Muscle layer of duodenum (tissue), 2 donors: ENCODE results near the gene VAT1.
A peak's percentile ranks its signal among the peaks of the same experiment; 100 is the strongest.
"Not testable (repeated sequence)": the region's sequence is repeated elsewhere in the genome, so short reads cannot be mapped to it uniquely, and the experiment has no call there.

Experiments used
- H3K27ac ChIP-seq: one replicate; pipeline ENCODE4 v1.7.0; 2013; ENCODE audit warnings: mild to moderate bottlenecking, low read length
- H3K27me3 ChIP-seq: one replicate; pipeline ENCODE4 v1.7.0; 2013; ENCODE audit warnings: low read depth, mild to moderate bottlenecking, control low read depth, low read length
- H3K36me3 ChIP-seq, 2 donors: one replicate each; pipeline ENCODE4 v1.7.0; 2013; ENCODE audit warnings: low read length in 2 of 2, control low read depth in 1 of 2, mild to moderate bottlenecking in 1 of 2; ENCODE audit not compliant: insufficient read depth in 2 of 2, control insufficient read depth in 1 of 2
- H3K4me1 ChIP-seq, 2 donors: one replicate each; pipeline ENCODE4 v1.7.0; 2013; ENCODE audit warnings: low read length in 2 of 2, mild to moderate bottlenecking in 2 of 2, control low read depth in 1 of 2, moderate library complexity in 1 of 2; ENCODE audit not compliant: insufficient read depth in 2 of 2, control insufficient read depth in 1 of 2
- H3K4me3 ChIP-seq, 2 donors: one replicate each; pipeline ENCODE4 v1.7.0; 2013; ENCODE audit warnings: low read length in 2 of 2, low read depth in 1 of 2, mild to moderate bottlenecking in 1 of 2
- H3K9me3 ChIP-seq, 2 donors: one replicate each; pipeline ENCODE4 v1.7.0; 2013; ENCODE audit warnings: low read length in 2 of 2, control low read depth in 1 of 2, mild to moderate bottlenecking in 1 of 2; ENCODE audit not compliant: control insufficient read depth in 1 of 2
- donor health status: healthy.

The VAT1 gene

GRCh38 chr17:42980766-42981397 lies 41.3 kb downstream of the VAT1 start:
- Histone ChIP-seq H3K4me3 (peak overlapping the region; percentile 82 to 97), H3K27me3 (no peaks in the 10 kb centered on the region), H3K27ac (peak overlapping the region; percentile 71), H3K36me3 (no peaks in the 10 kb centered on the region), H3K4me1 (peaks cover 0 to 25% of the 10 kb centered on the region in 2 donors), H3K9me3 (no peaks in the 10 kb centered on the region)

GRCh38 chr17:42980274-42980765 lies 41.9 kb downstream of the VAT1 start, which contains the start of gene RUNDC1:
Gene RUNDC1, plus strand, starts transcription at chr17:42980565. Its CDS starts 12 bp downstream, at chr17:42980577.
- Histone ChIP-seq H3K27me3 (no peaks in the 10 kb centered on the region), H3K9me3 (no peaks in the 10 kb centered on the region), H3K36me3 (no peaks in the 10 kb centered on the region), H3K4me3 (peak within 1 kb of the TSS; percentile 82 to 97), H3K27ac (peak within 1 kb of the TSS; percentile 71), H3K4me1 (peaks cover 0 to 23% of the 10 kb centered on the region in 2 donors)

GRCh38 chr17:42979511-42980273 lies 42.5 kb downstream of the VAT1 start, which contains the start of gene PTGES3L:
Gene PTGES3L, minus strand, starts transcription at chr17:42980080. Its CDS starts 27 bp downstream, at chr17:42980053.
- H3K9me3 ChIP-seq, result no peaks in the 10 kb centered on the region
- H3K4me1 ChIP-seq, result peaks cover 0 to 23% of the 10 kb centered on the region in 2 donors
- no peaks in the 10 kb centered on the region for H3K36me3 ChIP-seq
- no peaks in the 10 kb centered on the region for H3K27me3 ChIP-seq
- peak within 1 kb of the TSS; percentile 82 to 97 for H3K4me3 ChIP-seq
- H3K27ac ChIP-seq, result peak within 1 kb of the TSS; percentile 71

GRCh38 chr17:42975701-42976100 lies 46.5 kb downstream of the VAT1 start:
- not testable (repeated sequence) for H3K36me3 ChIP-seq, H3K27ac ChIP-seq, H3K27me3 ChIP-seq, H3K4me1 ChIP-seq, H3K4me3 ChIP-seq, H3K9me3 ChIP-seq

GRCh38 chr17:42975265-42975664 lies 46.9 kb downstream of the VAT1 start:
- no peaks in the 10 kb centered on the region for H3K36me3 ChIP-seq
- H3K9me3 ChIP-seq, result no peaks in the 10 kb centered on the region
- peaks cover 0 to 6% of the 10 kb centered on the region in 2 donors for H3K4me1 ChIP-seq
- H3K4me3 ChIP-seq, result no peak overlapping the region
- H3K27ac ChIP-seq, result no peak overlapping the region
- no peaks in the 10 kb centered on the region for H3K27me3 ChIP-seq

DNA sequence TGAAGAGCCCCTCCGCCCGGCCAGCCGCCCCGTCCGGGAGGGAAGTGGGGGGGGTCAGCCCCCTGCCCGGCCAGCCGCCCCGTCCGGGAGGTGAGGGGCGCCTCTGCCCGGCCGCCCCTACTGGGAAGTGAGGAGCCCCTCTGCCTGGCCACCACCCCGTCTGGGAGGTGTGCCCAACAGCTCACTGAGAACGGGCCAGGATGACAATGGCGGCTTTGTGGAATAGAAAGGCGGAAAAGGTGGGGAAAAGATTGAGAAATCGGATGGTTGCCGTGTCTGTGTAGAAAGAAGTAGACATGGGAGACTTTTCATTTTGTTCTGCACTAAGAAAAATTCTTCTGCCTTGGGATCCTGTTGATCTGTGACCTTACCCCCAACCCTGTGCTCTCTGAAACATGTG lies 48.9 kb downstream of the VAT1 start:
- H3K36me3 ChIP-seq, H3K4me3 ChIP-seq, H3K27ac ChIP-seq, H3K27me3 ChIP-seq, H3K4me1 ChIP-seq, H3K9me3 ChIP-seq: not testable (repeated sequence)

DNA sequence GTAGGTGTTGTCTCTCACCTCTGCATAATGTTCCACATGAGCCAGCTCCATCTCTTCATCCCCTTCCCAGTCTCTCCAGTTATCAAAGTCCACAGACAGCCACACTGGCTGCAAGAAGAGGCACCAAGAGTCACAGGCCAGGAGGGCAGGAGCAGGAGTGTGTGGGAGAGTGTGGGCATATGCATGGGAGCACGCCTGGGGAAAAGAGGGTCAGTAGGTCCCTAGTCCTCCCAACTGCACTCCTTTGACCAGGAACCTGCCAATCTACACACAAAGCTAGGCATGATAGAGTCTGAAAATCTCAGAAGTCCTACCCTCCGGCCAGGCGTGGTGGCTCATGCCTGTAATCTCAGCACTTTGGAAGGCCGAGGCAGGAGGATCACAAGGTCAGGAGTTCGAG lies 50.6 kb downstream of the VAT1 start:
- H3K36me3 ChIP-seq, result no peaks in the 10 kb centered on the region
- no peaks in the 10 kb centered on the region for H3K27me3 ChIP-seq
- H3K27ac ChIP-seq, result no peak overlapping the region
- H3K9me3 ChIP-seq, result no peaks in the 10 kb centered on the region
- no peaks in the 10 kb centered on the region for H3K4me1 ChIP-seq
- H3K4me3 ChIP-seq, result no peak overlapping the region

- H3K27me3 ChIP-seq, result no peaks in the 10 kb centered on the region
- H3K27ac ChIP-seq, result no peak overlapping the region
- no peaks in the 10 kb centered on the region for H3K36me3 ChIP-seq
- H3K4me3 ChIP-seq, result no peak overlapping the region
- no peaks in the 10 kb centered on the region for H3K9me3 ChIP-seq
- no peaks in the 10 kb centered on the region for H3K4me1 ChIP-seq
Measured at GRCh38 chr17:42969001-42969581, 53.1 kb downstream of the VAT1 start.

GRCh38 chr17:42967925-42968324 lies 54.3 kb downstream of the VAT1 start:
- H3K36me3 ChIP-seq, result no peaks in the 10 kb centered on the region
- H3K4me1 ChIP-seq, result peaks cover 7 to 9% of the 10 kb centered on the region in 2 donors
- no peaks in the 10 kb centered on the region for H3K27me3 ChIP-seq
- no peaks in the 10 kb centered on the region for H3K9me3 ChIP-seq
- H3K4me3 ChIP-seq, result no peak overlapping the region
- H3K27ac ChIP-seq, result no peak overlapping the region
